Endothelial cell of umbilical vein (primary cell): ENCODE data around the gene NUTM1. TPM values are rescaled to one million over a fixed set of nuclear protein-coding genes. Genes with fewer than 3 reads are reported as not detected.

Source experiments
- BruUV-seq: library from RNA; stranded (reverse); fragments of 400-500 nt; replicated peaks from 2 replicates; lab custom pipeline; 2021; lab: Mats Ljungman, UMichigan
- CTCF ChIA-PET: fragments of 300-600, 350-600 bp; sonication (Branson Sonifier 250); formaldehyde crosslinking; loops from one replicate; lab custom pipeline; 2021; ENCODE audit warnings: antibody characterized with exemption, inconsistent platforms; lab: Charles Lee
- POLR2A ChIA-PET: fragments of 300-600, 350-600 bp; sonication (Branson Sonifier 250); formaldehyde crosslinking; loops from one replicate; lab custom pipeline; 2021; ENCODE audit warnings: antibody characterized with exemption, inconsistent platforms; lab: Charles Lee
- DNase-seq: peaks from one replicate; pipeline ENCODE4 v3.0.0-alpha.2; 2011; ENCODE audit warnings: low read depth, low spot score
- FAIRE-seq: peaks from 2 replicates; lab custom pipeline; 2011; peaks lifted over from hg19 to GRCh38; lab: Jason Lieb, UNC
- H2AFZ ChIP-seq: 2 replicates; pipeline ENCODE4 v1.6.0; 2012; ENCODE audit warnings: low read depth, low read length, control low read depth, inconsistent platforms
- H3K27ac ChIP-seq: 2 replicates; pipeline ENCODE4 v1.5.1; 2011; ENCODE audit warnings: low read depth, mild to moderate bottlenecking, control low read depth, low read length, moderate library complexity; ENCODE audit not compliant: insufficient read depth
- H3K27me3 ChIP-seq, 2 experiments: 2 replicates each; pipeline versions ENCODE4 v1.6.0 to v1.6.1; 2011; ENCODE audit warnings: low read length in 2 of 2, mixed read lengths in 1 of 2; ENCODE audit not compliant: control insufficient read depth in 2 of 2, insufficient read depth in 2 of 2
- H3K36me3 ChIP-seq, 2 experiments: 2 replicates in 1 of 2; 3 replicates in 1 of 2; pipeline ENCODE4 v1.5.1; 2011; ENCODE audit warnings: low read length in 2 of 2, mild to moderate bottlenecking in 1 of 2, moderate library complexity in 1 of 2; ENCODE audit not compliant: control insufficient read depth in 2 of 2, insufficient read depth in 2 of 2; ENCODE audit errors: extremely low read depth in 1 of 2
- H3K4me1 ChIP-seq: 3 replicates; pipeline ENCODE4 v1.5.1; 2011; ENCODE audit warnings: mild to moderate bottlenecking, low read length; ENCODE audit not compliant: control insufficient read depth, insufficient read depth; ENCODE audit errors: extremely low read depth
- H3K4me2 ChIP-seq: 2 replicates; pipeline ENCODE4 v1.6.1; 2011; ENCODE audit warnings: low read length, control low read depth, mixed read lengths; ENCODE audit not compliant: insufficient read depth
- H3K4me3 ChIP-seq, 3 experiments: fragments of 200-600 bp in 1 of 3; sonication (generic), shearing (Covaris generic) in 1 of 3; replicated peaks in 1 of 3; 2 replicates each; pipeline ENCODE4 v1.5.1; 2011 to 2016; ENCODE audit warnings: control low read depth in 3 of 3, low read length in 3 of 3, mild to moderate bottlenecking in 2 of 3, inconsistent platforms in 1 of 3, low read depth in 1 of 3, moderate library complexity in 1 of 3; ENCODE audit not compliant: insufficient read depth in 1 of 3
- H3K79me2 ChIP-seq: 2 replicates; pipeline ENCODE4 v1.6.0; 2012; ENCODE audit warnings: low read length, inconsistent platforms; ENCODE audit not compliant: control insufficient read depth, insufficient read depth
- H3K9ac ChIP-seq: replicated peaks from 2 replicates; pipeline ENCODE3; 2011; ENCODE audit warnings: low read length, control low read depth; ENCODE audit not compliant: insufficient read depth; ENCODE audit errors: extremely low read depth
- H3K9me1 ChIP-seq: replicated peaks from 3 replicates; pipeline ENCODE4 v1.6.0; 2011; ENCODE audit warnings: mild to moderate bottlenecking, low read length; ENCODE audit not compliant: control insufficient read depth, insufficient read depth; ENCODE audit errors: extremely low read depth
- H3K9me3 ChIP-seq: replicated peaks from 2 replicates; pipeline ENCODE4 v1.5.1; 2012; ENCODE audit warnings: low read length, inconsistent platforms; ENCODE audit not compliant: control insufficient read depth, insufficient read depth
- H4K20me1 ChIP-seq: replicated peaks from 2 replicates; pipeline ENCODE3; 2011; ENCODE audit warnings: mild to moderate bottlenecking, low read length; ENCODE audit not compliant: control insufficient read depth, insufficient read depth; ENCODE audit errors: extremely low read depth
- EZH2 ChIP-seq: IDR thresholded peaks from 2 replicates; pipeline ENCODE4 v1.6.1; 2012; ENCODE audit warnings: borderline replicate concordance, low read depth, mild to moderate bottlenecking, moderate library complexity, low read length, inconsistent platforms; ENCODE audit not compliant: severe bottlenecking
- FOS ChIP-seq: IDR thresholded peaks from 2 replicates; pipeline ENCODE4 v1.6.1; 2011; ENCODE audit warnings: mild to moderate bottlenecking, low read length, moderate library complexity, borderline replicate concordance; ENCODE audit not compliant: insufficient read depth
- GATA2 ChIP-seq: IDR thresholded peaks from 2 replicates; pipeline ENCODE4 v1.7.0; 2011; ENCODE audit warnings: low read depth, mild to moderate bottlenecking, moderate library complexity, mixed read lengths, low read length; ENCODE audit not compliant: insufficient read length, insufficient read depth
- JUN ChIP-seq: IDR thresholded peaks from 2 replicates; pipeline ENCODE4 v1.6.1; 2011; ENCODE audit warnings: borderline replicate concordance, low read depth; ENCODE audit not compliant: insufficient read length, insufficient read depth
- MAX ChIP-seq: IDR thresholded peaks from 2 replicates; pipeline ENCODE4 v1.6.1; 2011; ENCODE audit not compliant: insufficient read depth, insufficient read length
- MYC ChIP-seq: IDR thresholded peaks from one replicate; pipeline ENCODE4 v1.6.1; 2011; ENCODE audit warnings: mild to moderate bottlenecking, low read depth, low read length
- POLR2A ChIP-seq: IDR thresholded peaks from 2 replicates; pipeline ENCODE4 v1.6.1; 2012; ENCODE audit warnings: low read depth, mild to moderate bottlenecking, control low read depth, low read length
- POLR2AphosphoS5 ChIP-seq: IDR thresholded peaks from 2 replicates; pipeline ENCODE4 v1.6.1; 2012; ENCODE audit warnings: low read depth, mild to moderate bottlenecking, control low read depth, low read length, moderate library complexity; ENCODE audit not compliant: insufficient read depth
- dilution Hi-C: fragments of 300-500 bp; cut with MboI; formaldehyde crosslinking; loops from one replicate; pipeline ENCODE4 v1.15.0; 2019; ENCODE audit warnings: low sequenced_read_pairs; ENCODE audit not compliant: extremely low pct_ligation_motif_present
- intact Hi-C: fragments of 100-400 bp; cut with micrococcal nuclease; formaldehyde crosslinking; loops from one replicate; pipeline ENCODE4 v1.10.0; 2022
- polyA plus RNA-seq, 4 experiments: library from polyadenylated mRNA; depleted of rRNA in 3 of 4; stranded (reverse) in 3 of 4; unstranded in 1 of 4; fragments of >200 nt; gene quantifications; 2 replicates each; pipeline versions ENCODE4 v1.2.1 to v1.2.3, GENCODE V29; 2011 to 2012; ENCODE audit warnings: missing spikeins in 1 of 4
- total RNA-seq: library from RNA; stranded (reverse); gene quantifications from 2 replicates; pipeline ENCODE4 v1.2.3, GENCODE V29; 2021
- TF ChIP-seq, protein P1 (sequence below), 2 donors: IDR thresholded peaks; 1 replicate in 1 of 2; 2 replicates in 1 of 2; pipeline ENCODE4 v1.5.1; 2011; ENCODE audit warnings: low read length in 2 of 2, mild to moderate bottlenecking in 2 of 2, moderate library complexity in 2 of 2, control low read depth in 1 of 2, inconsistent platforms in 1 of 2, low read depth in 1 of 2; ENCODE audit not compliant: insufficient read depth in 1 of 2; ENCODE audit errors: extremely low read depth in 1 of 2

NUTM1 gene
- total and polyA plus RNA-seq, 2 donors (not counting 3 experiments of a cell fraction or from before 2014, with no cell fraction given): not detected

GRCh38 chr15:34301058-34301457 lies 42.1 kb upstream of the NUTM1 start:
- Histone ChIP-seq H3K79me2 (peaks cover 2% of the 10 kb centered on the region), H4K20me1 (no peaks in the 10 kb centered on the region), H3K27ac (no peak overlapping the region), H3K36me3 (no peaks in the 10 kb centered on the region), H3K4me1 (no peaks in the 10 kb centered on the region), H3K9ac (no peak overlapping the region), H3K9me3 (no peaks in the 10 kb centered on the region), H2AFZ (no peak overlapping the region), H3K4me2 (no peak overlapping the region), H3K4me3 (no peak overlapping the region), H3K9me1 (no peaks in the 10 kb centered on the region), H3K27me3 (no peaks in the 10 kb centered on the region)
- no TSS peak for BruUV-seq
- ChIA-PET POLR2A (no interaction called here), CTCF (no interaction called here)
- DNase-seq (no peak), FAIRE-seq (no peak)
- intact Hi-C loops: no loop called here
- no peak for TF ChIP-seq EZH2
- TF ChIP-seq, protein P1, sequence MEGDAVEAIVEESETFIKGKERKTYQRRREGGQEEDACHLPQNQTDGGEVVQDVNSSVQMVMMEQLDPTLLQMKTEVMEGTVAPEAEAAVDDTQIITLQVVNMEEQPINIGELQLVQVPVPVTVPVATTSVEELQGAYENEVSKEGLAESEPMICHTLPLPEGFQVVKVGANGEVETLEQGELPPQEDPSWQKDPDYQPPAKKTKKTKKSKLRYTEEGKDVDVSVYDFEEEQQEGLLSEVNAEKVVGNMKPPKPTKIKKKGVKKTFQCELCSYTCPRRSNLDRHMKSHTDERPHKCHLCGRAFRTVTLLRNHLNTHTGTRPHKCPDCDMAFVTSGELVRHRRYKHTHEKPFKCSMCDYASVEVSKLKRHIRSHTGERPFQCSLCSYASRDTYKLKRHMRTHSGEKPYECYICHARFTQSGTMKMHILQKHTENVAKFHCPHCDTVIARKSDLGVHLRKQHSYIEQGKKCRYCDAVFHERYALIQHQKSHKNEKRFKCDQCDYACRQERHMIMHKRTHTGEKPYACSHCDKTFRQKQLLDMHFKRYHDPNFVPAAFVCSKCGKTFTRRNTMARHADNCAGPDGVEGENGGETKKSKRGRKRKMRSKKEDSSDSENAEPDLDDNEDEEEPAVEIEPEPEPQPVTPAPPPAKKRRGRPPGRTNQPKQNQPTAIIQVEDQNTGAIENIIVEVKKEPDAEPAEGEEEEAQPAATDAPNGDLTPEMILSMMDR (IDR thresholded peaks at IDR 0.05; ENCODE audit: extremely low read depth in 1 of 2, insufficient read depth in 1 of 2, low read depth in 1 of 2, low read length in 2 of 2): no peak
- no peak for TF ChIP-seq GATA2
- no peak for TF ChIP-seq MAX
- TF ChIP-seq MYC: no peak
- TF ChIP-seq POLR2AphosphoS5: no peak
- no peak for TF ChIP-seq POLR2A
- TF ChIP-seq FOS: no peak
- no peak for TF ChIP-seq JUN
- dilution Hi-C loops: no loop called here
